T-helper 2 cell (primary cell): ENCODE measurements around the gene ANKRD29.
A peak's percentile ranks its signal among the peaks of the same experiment; 100 is the strongest.

ENCODE experiments used
- DNase-seq, 5 experiments: peaks; one replicate each; pipeline versions ENCODE4 v3.0.0 to v3.0.0-alpha.2; 2012 to 2022

The ANKRD29 gene

DNA sequence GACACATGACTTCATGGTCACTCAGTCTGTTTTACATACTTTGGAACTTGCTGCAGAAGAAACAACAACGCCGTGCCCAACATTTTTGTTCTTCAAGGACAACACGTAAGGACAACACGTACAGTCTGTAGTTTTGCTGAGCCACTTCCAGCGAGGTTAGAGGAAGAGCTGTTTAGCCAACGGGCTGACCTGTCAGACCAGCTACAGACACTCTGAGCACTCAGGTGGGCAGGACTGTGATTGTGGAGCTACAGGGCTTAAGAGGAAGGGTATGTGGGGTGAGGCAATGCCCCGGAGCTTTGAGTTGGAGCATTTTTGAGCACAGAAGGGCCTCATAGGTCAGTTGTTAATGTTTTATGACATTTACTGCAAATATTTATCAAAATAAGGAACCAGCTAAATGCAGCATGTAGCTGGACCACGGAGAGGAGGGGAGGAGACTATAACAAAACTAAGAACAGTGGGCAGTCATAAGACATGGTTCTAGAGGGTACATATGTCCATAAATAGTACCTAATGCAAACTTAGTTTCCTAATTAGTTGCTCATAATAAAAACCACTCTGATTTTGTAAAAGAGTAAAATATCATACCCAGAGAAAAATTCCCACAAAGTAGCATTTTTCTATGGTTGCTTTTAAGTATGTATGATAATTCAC is 50.1 kb downstream of the ANKRD29 start:
- no peak for DNase-seq

- DNase-seq: no peak
Measured at GRCh38 chr18:23609390-23610023, 53.2 kb downstream of the ANKRD29 start.

DNA sequence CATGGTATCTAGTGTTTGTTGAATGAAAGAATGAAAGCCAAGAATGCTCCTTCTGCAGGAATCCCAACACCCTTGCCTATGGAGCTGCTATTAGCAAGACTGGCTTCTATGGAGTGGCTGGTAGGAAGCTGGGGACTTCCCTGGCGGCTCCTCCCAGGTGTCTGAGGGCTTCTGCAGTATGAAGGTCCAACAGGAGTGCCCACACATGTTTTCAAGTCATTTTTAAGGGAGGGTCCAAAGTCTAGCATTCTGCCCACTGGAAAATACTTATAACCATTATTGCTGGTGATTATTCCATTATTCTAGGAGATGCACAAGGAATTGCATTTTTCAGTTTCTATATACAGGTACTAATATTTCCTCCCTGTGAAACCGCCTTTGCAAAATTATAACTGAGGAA is 54.5 kb downstream of the ANKRD29 start:
- no peak for DNase-seq

DNA sequence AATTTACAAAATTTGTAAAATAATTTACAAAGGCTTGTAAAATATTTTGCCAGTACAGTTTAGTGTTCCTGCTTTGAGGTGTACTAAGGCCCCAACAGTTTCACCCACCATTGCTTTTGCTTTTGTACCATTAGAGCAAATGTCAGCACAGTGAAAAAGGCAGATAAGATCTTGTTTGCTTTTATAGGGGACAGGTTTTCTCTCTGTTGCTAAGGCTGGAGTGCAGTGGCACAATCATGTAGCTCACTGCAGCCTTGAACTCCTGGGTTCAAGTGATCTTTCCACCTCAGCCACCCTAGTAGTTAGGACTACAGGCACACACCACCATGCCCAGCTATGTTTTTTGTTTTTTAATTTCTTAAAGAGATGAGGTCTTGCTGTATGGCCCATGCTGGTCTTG is 56.8 kb downstream of the ANKRD29 start:
- peak in 1 of 5 experiments; percentile 24 for DNase-seq

GRCh38 chr18:23599809-23600208 is 62.9 kb downstream of the ANKRD29 start:
- DNase-seq: no peak

GRCh38 chr18:23596183-23596582 is 66.5 kb downstream of the ANKRD29 start:
- no peak for DNase-seq

GRCh38 chr18:23595591-23595990 is 67.1 kb downstream of the ANKRD29 start:
- no peak for DNase-seq

DNA sequence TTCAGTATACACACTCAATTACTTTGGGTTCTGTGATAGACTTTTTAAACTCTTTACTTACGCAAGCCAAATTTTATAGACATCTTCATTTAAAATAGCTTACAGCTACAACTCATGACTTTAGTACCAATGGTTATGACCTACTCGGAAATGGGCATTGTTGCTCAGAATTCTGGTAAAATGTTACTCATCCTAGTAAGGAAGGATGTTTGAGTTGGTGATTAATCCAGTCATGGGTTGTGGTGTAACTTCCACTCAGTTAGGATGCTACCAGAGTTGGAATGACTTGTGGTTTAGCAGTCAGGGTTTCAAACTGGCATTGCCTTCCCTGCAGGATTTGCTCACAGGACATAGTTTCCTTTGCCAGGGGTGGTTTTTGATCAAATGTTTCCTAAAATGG is 69.0 kb downstream of the ANKRD29 start:
- no peak for DNase-seq

- DNase-seq: no peak
Measured at GRCh38 chr18:23592911-23593310, 69.8 kb downstream of the ANKRD29 start.

DNA sequence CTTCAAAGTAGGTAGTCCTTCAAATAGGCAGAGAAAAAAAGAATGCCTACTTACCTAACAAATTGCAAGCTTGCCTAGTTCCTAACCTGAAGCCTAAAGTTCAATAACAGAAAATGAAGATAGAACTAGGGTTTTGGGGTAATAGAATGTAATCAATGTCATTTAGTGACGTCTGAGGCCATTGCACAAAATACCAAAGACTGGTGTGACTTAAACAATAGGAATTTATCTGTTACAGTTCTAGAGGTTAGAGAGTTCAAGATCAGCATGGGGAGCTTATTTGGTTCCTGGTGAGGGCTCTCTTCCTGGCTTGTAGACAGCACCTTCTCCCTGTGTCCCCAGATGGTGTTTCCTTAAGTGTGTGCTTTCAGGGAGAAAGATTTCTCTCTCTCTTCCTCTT is 71.7 kb downstream of the ANKRD29 start:
- no peak for DNase-seq

DNA sequence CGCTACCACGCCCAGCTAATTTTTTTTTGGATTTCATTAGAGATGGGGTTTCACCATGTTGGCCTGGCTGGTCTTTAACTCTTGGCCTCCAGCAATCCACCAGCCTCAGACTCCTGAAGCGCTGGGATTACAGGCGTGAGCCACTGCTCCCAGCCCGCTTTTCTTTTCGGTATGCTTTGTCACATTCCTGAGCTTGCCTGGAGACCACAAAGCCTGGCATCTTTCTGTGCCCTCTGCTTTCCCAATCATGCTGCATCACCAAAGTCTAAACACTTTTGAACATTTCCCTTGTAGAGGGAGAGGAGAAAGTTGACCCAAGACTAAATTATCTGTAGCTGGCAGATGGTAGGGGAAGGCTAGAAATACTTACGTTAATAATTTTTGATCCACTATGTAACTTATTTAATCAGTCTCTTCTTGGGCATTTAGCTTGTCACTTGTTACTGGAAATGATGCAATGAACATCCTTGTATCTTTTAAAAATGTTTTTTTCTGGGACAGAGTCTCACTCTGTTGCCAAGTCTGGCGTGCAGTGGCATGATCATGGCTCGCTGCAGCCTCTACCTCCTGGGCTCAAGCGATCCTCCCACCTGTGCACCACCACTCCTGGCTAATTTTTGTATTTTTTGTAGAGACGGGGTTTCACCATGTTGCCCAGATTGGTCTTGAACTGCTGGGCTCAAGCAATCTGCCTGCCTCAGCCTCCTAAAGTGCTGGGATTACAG is 73.7 kb downstream of the ANKRD29 start:
- DNase-seq: no peak

- DNase-seq: no peak
Measured at GRCh38 chr18:23587220-23587642, 75.5 kb downstream of the ANKRD29 start.

- DNase-seq: peak; percentile 87 to 96 (median 90)
Measured at GRCh38 chr18:23586249-23587196, 76.2 kb downstream of the ANKRD29 start, which contains the start of gene NPC1. Gene NPC1 (minus strand): TSS chr18:23586506. CDS start chr18:23586343, 163 bp downstream.

DNA sequence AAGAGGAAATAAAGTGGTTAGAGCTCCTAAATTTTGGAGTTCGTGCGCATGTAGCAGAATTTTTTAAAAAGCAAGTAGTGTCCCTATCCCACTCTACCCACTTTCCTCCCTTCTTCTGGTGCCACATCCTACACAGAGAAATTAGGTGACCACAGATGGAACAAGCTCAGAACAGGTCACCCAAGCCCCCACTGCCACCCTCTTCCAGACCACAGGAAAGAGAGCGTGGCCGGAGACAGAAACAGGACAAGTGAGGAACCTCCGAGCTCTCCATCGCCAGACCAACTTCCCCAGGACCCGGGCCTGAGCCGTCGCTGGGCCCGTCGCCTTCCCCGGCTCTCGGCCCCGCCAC is 76.8 kb downstream of the ANKRD29 start:
- no peak for DNase-seq

- peak in 2 of 5 experiments; percentile 26 to 27 for DNase-seq
Measured at GRCh38 chr18:23585007-23585871, 77.5 kb downstream of the ANKRD29 start.

DNA sequence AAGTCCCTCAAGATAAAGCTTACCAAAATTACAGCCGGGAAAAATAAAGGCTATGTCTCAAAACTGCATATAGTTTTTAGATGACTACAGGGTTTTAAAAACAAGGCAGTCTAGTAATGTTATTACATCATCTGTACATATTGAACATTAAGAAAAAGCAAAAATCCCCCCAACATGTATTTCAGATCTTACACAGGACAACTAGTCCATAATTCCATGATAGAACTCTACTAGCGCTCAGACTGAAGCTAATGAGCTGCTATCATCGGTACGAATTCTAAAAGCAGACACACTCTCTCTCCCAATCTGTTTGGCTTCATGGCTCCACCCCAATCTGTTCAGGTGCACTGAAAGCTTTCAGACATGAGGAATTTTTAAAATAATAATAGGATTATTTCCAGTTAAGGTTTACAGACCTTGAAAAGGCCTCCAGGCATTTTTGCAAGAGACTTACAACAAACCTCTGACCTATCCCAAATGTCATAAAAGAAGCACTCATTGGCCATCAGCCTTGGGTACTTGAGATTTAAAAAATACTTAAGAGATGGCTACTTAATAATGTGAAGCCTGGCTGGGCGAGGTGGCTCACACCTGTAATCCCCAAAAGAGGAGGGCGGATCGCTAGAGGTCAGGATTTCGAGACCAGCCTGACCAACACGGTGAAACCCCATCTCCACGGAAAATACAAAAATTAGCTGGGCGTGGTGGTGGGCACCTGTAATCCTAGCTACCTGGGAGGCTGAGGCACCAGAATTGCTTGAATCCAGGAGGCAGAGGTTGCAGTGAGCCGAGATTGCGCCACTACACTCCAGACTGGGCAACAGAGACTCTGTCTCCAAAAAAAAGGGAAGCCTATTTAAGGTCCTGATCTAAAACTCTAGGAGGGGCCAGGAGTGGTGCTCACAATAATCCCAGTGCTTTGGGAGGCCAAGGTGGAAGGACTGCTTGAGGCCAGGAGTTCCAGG is 78.4 kb downstream of the ANKRD29 start:
- no peak for DNase-seq

GRCh38 chr18:23583071-23583865 is 79.4 kb downstream of the ANKRD29 start:
- no peak for DNase-seq

GRCh38 chr18:23580677-23581367 is 81.9 kb downstream of the ANKRD29 start:
- no peak for DNase-seq
